Measurements from ENCODE around the gene EPS8L2.

Gene EPS8L2

DNA sequence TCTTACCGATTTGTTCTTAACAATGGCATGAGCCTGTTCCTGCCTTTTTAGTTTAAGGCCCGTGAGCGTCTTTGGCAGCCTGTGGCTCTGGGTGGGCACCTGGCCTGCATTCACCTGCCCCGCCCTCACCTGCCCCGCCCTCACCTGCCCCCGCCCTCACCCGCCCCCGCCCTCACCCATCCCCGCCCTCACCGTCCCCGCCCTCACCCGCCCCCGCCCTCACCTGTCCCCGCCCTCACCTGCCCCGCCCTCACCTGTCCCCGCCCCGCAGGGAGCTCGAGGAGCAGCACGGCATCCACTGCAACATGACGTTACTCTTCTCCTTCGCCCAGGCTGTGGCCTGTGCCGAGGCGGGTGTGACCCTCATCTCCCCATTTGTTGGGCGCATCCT is 57.0 kb downstream of the EPS8L2 start:
- no peak for DNase-seq

DNA sequence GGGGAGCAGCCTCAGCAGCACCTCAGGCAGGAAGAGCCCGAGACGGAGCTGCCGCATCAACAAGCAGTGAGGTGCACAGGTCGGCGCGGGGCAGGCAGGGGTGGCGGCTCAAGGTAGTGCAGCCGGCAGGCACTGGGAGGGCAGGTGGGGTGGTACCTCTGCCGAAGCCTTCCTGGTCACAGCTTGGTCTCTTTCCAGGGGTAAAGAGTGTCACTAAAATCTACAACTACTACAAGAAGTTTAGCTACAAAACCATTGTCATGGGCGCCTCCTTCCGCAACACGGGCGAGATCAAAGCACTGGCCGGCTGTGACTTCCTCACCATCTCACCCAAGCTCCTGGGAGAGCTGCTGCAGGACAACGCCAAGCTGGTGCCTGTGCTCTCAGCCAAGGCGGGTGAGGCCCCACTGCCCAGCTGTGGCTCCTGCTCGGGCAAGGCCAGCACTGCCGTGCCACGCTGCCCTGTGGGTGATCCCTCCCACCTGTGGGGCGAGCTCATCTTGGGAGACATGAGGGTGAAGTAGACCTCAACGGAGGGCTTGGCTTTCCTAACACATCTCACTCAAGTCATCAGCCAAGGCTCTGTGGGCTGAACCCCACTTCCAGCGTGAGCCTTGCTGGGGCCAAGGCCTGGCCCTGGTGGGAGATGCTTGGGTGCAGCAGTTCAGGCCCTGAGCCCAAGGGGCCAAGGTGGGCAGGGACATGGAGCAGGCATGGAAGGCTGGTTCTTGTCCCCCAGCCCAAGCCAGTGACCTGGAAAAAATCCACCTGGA is 57.7 kb downstream of the EPS8L2 start:
- DNase-seq, result no peak

DNA sequence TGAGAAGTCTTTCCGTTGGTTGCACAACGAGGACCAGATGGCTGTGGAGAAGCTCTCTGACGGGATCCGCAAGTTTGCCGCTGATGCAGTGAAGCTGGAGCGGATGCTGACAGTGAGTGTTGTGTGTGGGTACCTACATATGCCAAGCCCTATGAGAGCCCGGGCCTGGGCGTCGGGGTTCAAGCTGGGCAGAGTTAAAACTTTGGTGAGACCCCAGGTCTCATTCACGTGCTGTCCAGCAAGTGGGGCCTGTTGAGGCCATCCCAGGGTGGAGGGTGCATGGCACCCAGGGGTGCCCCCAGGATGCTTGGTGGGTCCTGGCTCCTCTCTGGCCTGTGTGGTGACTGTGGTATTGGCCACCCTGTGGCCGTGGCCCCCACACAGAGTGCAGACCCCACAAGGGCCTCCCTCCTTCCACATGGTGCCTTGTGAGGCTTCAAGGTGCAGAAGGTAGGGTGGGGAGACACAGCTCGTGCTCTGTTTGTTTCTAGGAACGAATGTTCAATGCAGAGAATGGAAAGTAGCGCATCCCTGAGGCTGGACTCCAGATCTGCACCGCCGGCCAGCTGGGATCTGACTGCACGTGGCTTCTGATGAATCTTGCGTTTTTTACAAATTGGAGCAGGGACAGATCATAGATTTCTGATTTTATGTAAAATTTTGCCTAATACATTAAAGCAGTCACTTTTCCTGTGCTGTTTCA is 58.4 kb downstream of the EPS8L2 start:
- no peak for DNase-seq

DNA sequence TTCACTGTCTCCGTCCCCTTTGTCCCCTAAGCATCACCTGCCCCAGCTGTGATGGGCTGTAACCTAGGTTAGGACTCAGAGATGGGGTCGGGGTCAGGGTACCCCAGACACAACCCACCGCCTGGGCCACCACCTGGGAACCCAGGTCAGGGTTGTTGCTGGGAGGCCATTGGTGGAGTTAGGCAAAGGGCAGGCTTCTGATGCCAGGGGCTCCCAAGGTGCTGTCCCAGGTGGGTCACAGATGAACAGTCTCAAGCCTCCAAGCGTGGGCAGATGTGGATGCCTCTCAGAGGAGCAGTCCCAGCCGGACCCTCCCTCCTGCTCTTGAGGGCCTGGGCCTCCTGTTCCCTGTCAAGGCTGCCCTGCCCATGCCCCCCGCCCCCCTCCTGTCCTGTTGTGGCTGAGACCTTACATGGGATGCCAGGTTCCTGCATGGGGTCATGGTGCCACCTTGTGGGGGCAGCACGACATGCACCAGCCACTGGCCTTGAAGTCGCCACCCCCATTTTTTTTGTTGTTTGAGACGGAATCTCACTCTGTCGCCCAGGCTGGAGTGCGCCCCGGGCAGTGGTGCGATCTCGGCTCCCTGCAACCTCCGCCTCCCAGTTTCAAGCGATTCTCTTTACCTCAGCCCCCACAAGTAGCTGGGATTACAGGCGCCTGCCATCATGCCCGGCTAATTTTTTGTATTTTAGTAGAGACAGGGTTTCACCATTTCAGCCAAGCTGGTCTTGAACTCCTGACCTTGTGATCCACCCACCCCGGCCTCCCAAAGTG is 59.2 kb downstream of the EPS8L2 start:
- peak; percentile 70 for DNase-seq

DNA sequence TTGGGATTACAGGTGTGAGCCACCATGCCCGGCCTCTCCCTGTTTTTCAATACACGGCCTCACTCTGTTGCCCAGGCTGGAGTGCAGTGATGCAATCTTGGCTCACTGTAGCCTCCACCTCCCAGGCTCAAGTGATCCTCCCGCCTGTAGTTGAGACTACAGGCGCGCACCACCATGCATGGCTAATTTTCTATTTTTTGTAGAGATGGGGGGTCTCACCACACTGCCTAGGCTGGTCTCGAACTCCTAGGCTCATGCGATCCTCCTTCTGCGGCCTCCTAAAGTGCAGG is 59.7 kb downstream of the EPS8L2 start:
- no peak for DNase-seq

DNA sequence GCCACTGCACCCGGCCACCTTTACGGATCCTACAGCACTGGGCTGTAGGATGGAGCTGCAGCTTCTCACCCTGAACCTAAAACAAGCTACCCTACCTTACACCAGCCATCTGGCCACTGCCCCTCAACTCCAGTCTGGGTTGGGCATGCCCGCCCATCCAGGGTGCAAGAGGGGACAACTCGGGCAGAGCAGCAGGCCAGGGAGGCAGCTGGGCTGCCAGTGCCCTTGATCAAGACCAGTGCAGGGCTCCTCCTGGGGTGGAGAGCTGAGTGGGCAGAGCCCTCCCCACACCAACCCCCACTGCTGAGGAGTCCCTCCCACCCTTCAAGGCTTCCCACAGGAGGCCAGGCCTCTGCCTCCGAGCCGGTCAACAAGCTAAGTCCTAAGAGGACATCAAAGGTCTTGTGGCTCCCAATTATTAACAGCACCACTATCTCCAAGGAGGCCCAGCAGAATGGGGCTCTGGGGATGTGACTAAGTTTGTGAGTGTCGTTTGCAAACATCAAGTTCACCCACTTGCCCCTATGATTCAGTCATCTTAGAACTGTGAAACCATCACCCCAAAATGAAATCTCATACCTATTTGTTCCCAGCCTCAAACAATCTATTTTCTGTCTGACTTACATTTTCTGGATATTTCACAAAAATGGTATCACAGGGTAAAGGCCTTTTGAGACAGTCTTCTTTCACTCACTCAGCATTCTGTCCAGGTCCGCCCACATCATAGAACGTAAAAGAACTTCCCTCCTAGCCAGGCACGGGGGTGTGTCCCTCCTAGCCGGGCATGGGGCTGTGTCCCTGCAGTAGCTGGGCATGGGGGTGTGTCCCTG is 60.3 kb downstream of the EPS8L2 start:
- no peak for DNase-seq

DNA sequence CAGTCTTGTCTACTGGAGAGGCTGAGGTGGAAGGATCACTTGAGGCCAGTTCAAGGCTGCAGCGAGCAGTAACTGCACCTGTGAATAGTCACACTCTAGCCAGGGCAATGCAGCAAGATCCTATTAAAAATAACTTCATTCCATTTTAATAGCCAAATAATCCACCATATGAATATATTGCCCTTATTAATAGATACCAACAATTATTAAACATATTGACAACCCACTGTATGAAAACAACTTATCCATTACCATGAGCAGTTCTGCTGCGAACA is 60.8 kb downstream of the EPS8L2 start:
- no peak for DNase-seq

DNA sequence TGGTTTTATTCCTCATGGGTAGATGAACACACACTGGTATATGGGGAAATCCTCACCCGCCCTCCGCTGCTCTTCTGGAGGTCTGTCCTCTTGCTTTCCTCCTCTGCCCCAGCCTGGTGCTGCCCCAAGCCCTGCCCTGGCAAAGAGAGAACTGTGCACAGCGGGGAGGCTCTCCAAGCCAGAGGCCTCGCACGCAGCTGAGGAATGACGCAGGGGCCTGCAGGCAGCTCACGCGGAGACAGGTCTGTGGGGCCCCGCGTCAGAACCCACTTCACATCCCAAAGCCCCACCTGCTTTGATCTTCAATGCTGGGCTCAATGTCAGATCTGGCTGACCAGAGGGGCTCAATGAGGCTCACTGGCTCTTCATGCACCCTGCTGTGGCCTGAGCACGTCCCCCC is 61.2 kb downstream of the EPS8L2 start:
- no peak for DNase-seq

DNA sequence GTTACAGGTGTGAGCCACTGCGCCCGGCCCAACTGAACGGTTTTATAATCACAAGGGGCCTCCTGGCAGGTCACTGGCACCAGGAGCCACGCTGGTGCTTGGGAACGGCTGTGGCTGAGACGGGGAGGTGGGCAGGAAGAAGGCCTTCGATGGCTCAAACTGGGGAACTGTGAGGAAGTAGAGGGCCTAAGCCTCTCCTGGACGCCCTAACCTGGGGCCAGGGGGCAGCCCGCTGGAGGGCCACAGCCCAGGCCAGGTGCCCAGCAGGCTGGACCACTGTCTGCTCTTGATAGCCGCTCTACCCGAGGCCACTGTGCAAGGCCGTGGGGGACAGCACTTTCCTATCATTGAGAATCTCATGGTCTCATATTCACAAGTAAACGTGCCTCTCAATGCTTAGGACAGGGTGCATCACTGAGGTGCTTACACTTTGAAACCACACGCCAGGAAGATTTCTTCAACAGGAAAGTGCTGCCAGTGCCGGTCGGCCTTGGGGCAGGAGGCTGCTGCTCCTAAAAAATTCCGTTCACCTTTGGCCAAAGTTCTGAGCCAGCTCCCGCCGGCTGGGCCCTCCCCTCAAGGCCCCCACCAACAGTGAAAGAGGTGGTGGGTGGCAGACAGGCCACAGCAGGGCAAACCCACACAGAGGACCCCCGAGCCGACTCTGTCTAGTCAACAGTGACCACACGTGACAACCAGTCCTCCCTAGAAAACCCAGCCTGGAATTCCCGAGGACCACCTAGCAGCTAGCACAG is 64.0 kb downstream of the EPS8L2 start:
- no peak for DNase-seq

DNA sequence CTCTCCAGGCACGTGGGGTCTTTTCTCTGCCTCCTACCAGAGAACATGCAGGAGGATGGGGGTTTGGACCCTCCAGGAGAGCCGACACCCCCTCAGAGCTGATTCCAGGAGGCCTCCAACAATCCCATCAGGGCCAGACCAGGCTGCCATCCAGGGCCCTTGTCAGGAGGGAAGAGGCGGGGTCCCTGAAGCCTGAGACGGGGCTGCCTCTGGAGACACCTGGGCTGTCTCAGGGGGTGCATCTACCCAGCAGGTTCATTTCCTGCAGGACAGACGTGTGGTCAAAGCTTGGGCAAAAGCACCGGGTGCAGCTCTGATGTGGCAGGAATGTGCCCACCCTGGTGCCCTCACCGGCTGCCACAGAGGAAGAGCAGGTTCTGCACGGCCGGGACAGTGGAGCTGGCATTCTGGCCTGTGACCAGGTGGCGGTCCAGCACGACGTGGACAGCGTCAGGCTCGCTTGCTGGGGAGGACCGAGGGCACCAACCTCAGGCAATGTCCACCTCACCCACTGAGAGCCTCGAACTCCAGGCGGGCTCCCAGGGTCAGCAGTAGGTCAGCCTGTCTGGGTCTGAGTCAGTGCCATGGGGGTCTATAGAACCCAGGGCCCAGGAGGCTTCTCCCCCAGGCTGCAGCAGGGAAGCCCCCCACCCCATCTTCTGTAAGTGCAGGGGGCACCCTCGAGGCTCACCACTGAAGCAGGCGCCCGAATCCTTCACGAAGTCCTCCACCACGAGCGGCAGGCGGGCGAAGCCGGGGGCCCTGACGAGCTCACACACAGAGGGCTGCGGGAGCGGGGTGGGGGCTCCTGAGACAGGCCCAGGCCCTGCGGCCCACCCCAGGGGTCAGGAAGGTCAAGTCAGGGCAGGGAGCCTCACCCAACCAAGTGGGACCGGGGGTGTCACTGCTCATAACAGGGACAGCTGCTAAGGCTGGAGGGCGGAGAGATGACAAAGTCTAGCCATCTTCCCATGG is 64.9 kb downstream of the EPS8L2 start:
- DNase-seq, result no peak

DNA sequence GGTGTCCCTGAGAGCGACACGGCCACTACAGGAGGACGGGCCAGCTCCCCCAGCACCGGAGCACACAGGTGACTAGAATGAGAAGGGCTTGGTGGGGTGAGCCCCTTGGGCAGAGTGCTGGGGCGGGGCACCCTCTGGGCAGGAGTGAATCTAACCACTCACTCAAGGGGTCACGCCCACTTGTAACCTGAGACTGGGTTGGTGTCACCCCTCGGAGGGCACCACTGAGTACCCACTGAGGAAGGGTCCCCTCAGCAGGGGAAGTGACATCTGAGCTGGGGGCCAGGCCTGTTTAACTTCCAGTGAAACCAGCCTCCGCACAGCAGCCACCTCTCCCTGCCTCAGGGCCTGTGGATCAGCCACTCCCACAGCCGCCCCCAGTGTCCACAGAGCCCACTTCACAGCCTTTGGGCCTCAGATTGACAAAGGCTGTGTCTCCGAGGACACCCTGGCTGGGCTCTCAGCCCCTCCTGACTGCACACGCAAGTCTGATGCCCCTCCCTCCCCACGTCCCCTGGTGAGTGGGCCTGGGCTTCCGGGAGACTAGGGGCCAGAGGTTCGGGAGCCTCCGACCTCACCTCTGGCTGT is 65.7 kb downstream of the EPS8L2 start:
- no peak for DNase-seq

DNA sequence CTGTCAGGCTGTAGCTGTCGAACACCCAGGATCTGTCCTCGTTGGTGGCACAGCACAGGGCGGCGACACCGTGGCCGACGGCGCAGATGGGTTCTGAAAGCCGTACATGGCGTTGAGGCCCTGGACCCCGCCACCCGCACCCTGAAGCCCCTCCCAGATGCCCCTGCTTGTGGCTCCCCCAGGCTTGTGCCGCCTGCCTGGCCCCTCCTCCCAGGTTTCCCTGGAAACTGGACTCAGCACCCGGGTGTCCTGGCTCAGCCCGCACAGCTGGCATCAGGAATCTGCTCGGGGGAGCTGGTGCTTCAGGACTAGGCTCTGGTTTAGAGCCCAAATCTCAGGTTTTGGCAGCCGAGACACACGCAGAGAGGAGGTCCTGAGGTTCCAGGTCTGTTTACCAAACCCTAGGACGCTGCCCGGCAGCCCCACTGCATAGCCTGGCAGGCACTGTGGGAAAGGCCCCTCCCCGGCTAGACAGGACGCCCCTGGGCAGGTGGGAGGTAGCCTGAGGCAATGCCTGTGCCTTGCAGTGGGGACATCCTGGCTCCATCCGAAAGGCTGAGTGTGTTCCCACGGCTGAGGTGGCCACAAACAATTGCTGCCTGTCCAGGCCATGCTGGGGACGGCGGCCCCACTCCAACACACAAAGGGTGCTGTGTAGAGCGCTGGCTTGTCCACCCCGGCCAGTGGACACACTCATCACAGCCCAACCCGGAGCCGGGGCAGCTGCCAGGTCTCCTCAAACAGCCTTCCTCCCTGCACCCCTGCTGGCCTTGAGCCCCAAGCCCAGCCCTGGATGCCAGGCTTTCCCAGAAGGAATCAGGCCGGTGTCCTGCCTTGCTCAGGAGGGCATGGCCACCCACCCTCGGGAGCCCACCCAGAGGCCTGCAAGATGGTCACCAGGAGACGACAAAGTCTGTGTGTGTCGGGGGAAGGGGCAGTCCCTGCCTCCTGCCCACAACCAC is 66.7 kb downstream of the EPS8L2 start:
- DNase-seq, result no peak

DNA sequence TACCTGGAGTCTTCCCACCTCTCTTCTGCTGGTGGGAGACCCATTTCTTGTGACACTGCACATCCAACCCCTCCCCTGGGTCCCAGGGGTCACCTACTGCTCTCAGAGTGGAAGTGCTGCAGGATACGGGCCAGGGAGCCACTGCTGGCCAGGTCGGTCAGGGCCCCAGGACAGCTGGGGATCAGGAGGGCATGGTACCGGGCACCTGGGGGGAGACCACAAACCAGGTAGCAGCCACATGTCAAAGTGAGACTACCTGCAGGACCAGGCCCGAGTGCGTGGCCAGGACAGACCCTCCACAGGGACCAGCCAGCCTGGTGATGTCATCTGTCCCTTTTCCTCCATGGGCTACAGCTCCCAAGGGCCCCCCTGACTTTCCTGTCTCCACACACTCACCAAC is 67.4 kb downstream of the EPS8L2 start:
- no peak for DNase-seq

DNA sequence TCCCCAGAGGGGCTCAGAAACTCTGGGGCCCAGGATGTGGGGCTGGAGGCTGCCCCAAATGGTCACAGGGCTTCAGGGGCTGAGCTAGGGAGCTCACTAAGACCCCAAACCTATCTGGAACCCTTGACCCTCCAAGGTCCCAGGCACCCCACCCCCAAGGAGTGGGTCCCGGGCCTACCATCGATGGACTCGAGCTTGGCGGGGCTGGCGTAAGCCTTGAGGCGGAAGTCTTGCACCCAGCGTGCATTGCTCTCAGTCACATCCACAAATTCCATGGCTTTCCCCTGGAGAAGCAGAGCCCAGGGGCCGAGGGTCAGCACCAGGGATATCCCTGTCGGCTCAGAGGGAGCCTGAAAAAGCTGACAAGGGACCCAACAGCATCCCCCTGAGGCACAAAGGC is 67.8 kb downstream of the EPS8L2 start:
- DNase-seq, result no peak

DNA sequence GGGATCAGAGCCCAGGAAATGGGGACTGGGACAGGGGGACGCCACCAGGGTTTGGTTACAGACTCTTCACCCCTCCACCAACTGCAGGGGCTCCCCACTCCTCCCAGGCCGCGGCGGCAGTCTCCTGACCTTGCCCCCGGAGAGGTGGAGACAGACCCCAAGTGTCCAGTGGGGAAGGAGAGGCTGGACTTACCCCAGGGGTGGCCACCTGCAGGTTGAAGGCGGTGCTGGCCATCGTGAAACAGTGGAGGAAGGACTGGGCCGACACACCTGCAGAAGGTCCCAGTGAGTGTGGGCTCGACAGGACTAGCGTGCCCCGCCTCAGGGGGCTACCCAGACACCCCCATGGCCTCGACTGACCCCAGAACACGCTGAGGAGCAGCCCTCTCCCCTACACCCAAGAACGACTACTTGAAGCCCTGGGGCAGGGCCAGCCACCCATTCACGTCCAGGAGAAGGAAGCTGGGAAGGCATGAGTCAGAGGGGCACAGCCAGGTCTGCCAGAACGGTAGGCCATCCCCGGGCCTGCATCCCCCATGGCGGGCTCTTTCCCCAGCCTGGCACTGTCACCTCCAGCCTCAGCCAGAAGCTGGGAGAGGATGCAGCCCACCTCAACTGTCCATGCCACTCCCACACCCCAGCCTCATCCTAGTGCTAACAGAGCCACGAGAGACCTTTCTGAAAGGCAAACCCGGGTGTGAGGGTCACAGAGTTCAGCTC is 69.0 kb downstream of the EPS8L2 start:
- no peak for DNase-seq

DNA sequence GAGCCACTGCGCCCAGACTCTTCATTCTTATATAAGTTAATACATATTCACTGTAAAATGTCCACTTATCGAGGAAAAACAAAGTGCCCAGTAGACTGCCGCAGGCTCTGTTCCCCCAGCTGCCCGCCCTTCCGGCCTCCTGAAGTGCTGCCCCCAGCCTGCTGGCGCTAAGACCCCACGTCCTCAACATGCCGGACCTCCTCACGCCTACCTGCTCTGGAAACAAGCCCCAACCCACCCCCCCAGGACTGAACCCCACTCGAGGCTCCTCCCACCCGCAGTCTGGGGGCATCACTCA is 70.2 kb downstream of the EPS8L2 start:
- no peak for DNase-seq

DNA sequence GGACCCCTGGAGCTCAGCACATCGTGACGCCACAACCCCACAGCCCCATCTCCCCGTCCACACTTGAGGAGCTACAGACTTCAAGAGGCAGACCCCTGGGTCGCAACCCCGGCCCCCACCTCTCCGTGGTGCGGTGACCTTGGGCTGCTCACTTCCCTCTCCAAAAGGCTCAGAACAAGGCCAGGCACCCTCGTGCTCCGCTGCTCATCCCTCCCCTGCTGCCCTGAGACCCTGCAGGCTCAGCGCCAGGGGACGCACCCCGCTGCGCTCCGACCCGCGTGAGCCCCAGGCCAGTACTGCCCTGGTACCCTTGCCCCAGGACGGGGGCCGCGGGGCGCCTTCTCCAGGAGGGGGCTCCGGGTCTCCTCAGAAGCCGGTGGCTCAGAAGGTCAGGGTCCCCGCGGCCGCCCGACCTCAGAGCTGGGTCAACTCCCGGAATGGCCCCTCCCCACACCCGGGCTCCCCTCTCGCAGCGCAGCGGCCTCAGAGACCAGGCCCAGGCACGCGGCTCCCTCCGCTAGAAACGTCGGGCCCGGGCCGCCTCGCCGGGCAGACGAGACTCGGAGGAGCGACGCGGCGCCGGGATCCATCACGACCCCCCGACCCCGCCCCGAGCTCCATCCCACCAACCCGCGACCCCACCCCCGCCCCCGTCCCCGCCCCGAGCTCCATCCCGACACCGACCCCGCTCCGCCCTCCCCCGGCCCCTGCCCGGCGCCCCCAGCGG is 70.7 kb downstream of the EPS8L2 start:
- DNase-seq, result peak; percentile 27

Measured in activated CD4-positive, alpha-beta T cell treated with anti-CD3 and anti-CD28 coated beads, Interleukin-2, amount 50 U/mL, for 1 hour (primary cell).